Muscle layer of duodenum (tissue), 2 donors: ENCODE data around the gene TNRC6C.
A peak's percentile ranks its signal among the peaks of the same experiment; 100 is the strongest.

Source experiments
- H3K27ac ChIP-seq: one replicate; pipeline ENCODE4 v1.7.0; 2013; ENCODE audit warnings: mild to moderate bottlenecking, low read length
- H3K27me3 ChIP-seq: one replicate; pipeline ENCODE4 v1.7.0; 2013; ENCODE audit warnings: low read depth, mild to moderate bottlenecking, control low read depth, low read length
- H3K36me3 ChIP-seq, 2 donors: one replicate each; pipeline ENCODE4 v1.7.0; 2013; ENCODE audit warnings: low read length in 2 of 2, control low read depth in 1 of 2, mild to moderate bottlenecking in 1 of 2; ENCODE audit not compliant: insufficient read depth in 2 of 2, control insufficient read depth in 1 of 2
- H3K4me1 ChIP-seq, 2 donors: one replicate each; pipeline ENCODE4 v1.7.0; 2013; ENCODE audit warnings: low read length in 2 of 2, mild to moderate bottlenecking in 2 of 2, control low read depth in 1 of 2, moderate library complexity in 1 of 2; ENCODE audit not compliant: insufficient read depth in 2 of 2, control insufficient read depth in 1 of 2
- H3K4me3 ChIP-seq, 2 donors: one replicate each; pipeline ENCODE4 v1.7.0; 2013; ENCODE audit warnings: low read length in 2 of 2, low read depth in 1 of 2, mild to moderate bottlenecking in 1 of 2
- H3K9me3 ChIP-seq, 2 donors: one replicate each; pipeline ENCODE4 v1.7.0; 2013; ENCODE audit warnings: low read length in 2 of 2, control low read depth in 1 of 2, mild to moderate bottlenecking in 1 of 2; ENCODE audit not compliant: control insufficient read depth in 1 of 2
- donor health status: healthy.

TNRC6C gene

DNA sequence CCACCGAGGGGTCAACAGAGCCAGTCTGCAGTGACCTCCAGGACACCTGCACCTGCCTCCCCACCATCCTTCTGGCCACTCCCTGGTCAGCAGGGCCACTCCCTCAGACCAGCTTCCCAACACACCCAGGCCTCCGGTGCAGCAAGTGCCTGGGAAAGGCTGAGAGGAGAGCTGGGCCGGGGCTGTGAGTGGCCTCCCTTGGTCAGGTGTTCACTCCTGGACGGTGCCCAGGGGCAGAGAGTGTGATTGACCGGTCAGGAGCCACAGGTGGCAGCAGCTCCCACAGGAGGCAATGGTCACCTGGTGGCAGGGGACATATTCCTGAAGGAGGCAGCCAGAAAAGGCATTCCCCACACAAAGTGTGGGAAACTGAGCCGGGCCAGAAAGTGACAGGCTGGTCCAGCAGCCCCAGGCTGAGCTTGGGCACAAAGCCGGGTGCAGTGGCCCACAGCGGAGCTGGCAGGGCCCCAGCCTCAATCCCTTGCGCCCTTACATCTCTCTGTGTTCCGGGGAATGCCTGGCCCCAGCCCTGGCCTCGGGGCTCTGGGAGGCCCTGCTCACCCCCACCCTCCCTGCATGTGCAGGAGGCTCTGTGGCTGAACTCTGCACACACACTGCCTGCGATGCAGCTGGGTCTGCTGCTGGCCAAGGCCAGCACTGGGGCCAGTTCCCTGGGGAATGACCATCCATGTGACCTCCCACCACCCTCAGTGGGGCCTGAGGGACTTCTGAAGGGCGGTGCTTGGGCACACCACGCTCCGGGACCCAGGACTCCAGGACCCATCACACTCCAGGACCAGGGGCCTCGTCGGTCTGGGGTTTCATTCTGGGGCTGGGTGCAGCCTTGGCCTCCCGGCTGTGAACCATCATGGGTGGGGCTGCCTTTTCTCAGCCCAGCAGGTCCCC lies 186.5 kb downstream of the TNRC6C start:
- peak overlapping the region; percentile 39 for H3K27ac ChIP-seq
- H3K27me3 ChIP-seq: no peaks in the 10 kb centered on the region
- peak overlapping the region; percentile 21 to 25 for H3K4me3 ChIP-seq
- no peaks in the 10 kb centered on the region for H3K9me3 ChIP-seq
- H3K4me1 ChIP-seq: peaks cover 14 to 36% of the 10 kb centered on the region in 2 donors
- no peaks in the 10 kb centered on the region for H3K36me3 ChIP-seq

DNA sequence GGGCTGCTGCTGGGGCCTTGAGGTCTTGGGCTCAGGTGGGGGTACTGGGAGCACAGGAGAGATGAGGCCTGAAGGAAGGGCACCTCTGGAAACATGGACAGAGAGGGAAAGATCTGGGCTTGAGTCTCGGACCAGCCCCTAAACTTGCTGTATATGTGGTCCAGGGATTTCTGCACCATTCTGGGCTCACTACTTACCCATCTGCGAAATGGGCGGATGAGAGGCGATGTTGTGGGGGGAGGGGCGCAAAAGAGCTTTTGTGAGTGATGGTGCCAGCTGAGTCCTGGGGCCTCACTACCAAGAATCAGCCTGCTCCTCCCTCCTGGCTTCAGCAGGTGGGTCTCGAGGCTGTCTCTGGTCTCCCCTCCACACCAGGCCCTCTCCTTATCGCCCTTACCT lies 188.0 kb downstream of the TNRC6C start:
- H3K9me3 ChIP-seq: no peaks in the 10 kb centered on the region
- no peak overlapping the region for H3K27ac ChIP-seq
- H3K27me3 ChIP-seq: no peaks in the 10 kb centered on the region
- H3K4me3 ChIP-seq: no peak overlapping the region
- peaks cover 14 to 28% of the 10 kb centered on the region in 2 donors for H3K4me1 ChIP-seq
- no peaks in the 10 kb centered on the region for H3K36me3 ChIP-seq

DNA sequence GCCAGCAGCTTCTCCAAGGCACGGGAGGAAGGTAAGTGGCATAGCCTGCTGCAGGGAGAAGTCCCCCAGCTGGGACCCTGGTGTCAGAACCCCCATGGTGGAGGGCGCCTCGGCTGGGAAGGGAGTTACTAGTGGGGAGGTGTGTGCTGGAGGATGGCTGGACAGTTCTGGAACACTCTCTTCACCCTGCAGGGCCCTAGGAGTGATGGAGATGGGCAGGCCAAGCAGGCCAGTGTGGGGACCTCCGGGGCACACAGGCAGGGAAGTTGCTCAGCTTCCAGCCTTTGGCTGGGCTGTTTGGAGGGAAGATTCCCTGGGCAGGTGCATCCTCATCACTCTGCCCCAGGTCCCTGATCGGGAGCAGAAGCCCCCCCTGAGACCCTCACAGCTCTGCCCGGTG lies 188.4 kb downstream of the TNRC6C start:
- Histone ChIP-seq H3K4me1 (peaks cover 14 to 28% of the 10 kb centered on the region in 2 donors), H3K27ac (no peak overlapping the region), H3K9me3 (no peaks in the 10 kb centered on the region)

DNA sequence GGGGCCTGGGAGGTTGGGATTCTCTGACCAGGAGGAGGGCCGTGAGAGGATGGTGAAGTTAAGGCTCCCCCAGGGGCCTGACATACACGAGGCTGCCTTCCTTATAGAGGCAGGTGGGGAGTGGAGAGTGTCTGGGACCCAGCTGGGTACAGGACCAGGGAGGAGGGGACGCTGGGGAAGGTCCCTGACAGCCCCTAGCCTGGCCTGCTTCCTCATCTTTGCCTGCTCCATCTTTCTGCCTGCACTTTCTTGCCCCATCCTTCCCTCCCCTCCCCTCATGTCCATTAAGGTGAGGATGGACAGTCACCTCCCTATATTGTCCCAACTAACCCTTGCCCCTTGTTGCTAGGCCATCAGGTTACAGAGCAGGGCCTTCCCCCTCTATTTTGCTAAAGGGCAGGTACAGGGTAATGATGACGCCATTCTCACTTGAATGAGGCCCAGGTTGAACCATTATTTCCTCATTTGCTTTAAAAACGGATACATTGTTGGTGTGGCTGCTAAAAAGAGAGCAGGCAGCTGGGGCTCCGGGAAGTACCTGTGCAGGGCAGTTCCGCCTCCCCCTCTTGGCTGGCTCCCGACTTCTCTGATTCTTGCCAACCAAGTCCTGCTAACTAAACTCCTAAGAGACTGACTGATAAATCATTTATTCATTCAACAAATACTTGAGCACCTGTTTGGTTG lies 189.0 kb downstream of the TNRC6C start:
- Histone ChIP-seq H3K27ac (peak overlapping the region; percentile 23), H3K4me1 (peaks cover 14 to 28% of the 10 kb centered on the region in 2 donors), H3K36me3 (no peaks in the 10 kb centered on the region), H3K9me3 (no peaks in the 10 kb centered on the region), H3K4me3 (no peak overlapping the region), H3K27me3 (no peaks in the 10 kb centered on the region)

More for the DNA sequence above, 188.4 kb downstream of the TNRC6C start:
- Histone ChIP-seq H3K27me3 (no peaks in the 10 kb centered on the region), H3K4me3 (no peak overlapping the region), H3K36me3 (no peaks in the 10 kb centered on the region)

DNA sequence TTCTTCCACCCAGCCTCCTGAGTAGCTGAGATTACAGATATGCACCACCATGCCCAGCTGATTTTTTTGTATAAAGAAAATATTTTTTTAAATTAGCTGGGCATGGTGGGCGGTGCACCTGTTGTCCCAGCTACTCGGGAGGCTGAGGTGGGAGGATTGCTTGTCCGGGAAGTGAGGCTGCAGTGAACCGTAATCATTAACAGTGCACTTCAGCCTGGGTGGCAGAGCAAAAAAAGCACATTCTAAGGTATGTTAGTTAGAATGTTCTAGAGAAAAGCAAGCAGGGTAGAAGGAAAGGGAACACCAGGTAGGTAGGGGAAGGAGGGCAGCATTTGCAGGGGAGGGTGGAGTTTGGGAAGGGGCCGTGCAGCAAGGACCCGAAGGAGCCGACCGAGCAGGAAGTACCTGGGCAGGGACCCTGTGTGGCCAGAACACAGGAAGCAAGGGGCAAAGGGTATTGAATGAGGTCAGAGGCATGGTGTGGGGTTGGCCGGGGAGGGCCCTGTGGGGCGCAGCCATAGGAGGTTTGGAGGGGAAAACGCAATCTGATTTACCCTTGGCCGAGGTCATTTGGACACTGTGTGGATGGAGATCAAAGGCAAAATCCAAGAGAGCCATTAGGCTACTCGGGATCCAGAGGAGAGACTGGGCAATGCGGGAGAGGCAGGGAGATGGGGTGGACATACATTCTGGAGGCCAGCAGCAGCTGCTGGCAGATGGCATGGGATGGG lies 189.9 kb downstream of the TNRC6C start:
- H3K4me1 ChIP-seq: peaks cover 14 to 27% of the 10 kb centered on the region in 2 donors

DNA sequence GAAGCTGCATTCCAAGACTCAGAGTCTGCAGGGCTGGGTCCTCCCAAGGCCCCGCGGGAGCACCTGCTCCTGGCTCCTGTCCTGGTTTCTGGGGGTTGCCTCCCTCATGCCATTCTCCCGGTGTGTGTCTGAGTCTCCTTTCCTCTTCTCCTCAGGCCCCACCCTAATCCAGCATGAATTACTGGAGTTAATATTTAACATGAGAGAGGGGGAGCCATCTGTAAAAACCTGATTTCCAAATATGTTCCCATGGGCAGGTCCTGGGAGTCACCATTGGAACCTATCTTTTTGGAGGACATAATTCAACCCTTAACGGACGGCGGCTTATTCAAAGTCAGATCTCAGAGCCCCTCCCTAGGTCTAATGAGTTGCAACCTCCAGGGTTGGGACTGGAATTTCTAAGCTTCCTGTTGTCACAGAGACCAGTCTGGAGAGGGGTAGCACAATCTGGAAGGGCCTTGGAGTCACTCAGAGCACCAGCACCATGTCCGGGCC lies 193.1 kb downstream of the TNRC6C start:
- Histone ChIP-seq H3K9me3 (no peaks in the 10 kb centered on the region), H3K27ac (no peak overlapping the region), H3K4me1 (no peaks in the 10 kb centered on the region)

More for the DNA sequence above, 189.9 kb downstream of the TNRC6C start:
- H3K27ac ChIP-seq: no peak overlapping the region
- no peaks in the 10 kb centered on the region for H3K27me3 ChIP-seq
- H3K9me3 ChIP-seq: no peaks in the 10 kb centered on the region
- no peak overlapping the region for H3K4me3 ChIP-seq
- H3K36me3 ChIP-seq: no peaks in the 10 kb centered on the region

DNA sequence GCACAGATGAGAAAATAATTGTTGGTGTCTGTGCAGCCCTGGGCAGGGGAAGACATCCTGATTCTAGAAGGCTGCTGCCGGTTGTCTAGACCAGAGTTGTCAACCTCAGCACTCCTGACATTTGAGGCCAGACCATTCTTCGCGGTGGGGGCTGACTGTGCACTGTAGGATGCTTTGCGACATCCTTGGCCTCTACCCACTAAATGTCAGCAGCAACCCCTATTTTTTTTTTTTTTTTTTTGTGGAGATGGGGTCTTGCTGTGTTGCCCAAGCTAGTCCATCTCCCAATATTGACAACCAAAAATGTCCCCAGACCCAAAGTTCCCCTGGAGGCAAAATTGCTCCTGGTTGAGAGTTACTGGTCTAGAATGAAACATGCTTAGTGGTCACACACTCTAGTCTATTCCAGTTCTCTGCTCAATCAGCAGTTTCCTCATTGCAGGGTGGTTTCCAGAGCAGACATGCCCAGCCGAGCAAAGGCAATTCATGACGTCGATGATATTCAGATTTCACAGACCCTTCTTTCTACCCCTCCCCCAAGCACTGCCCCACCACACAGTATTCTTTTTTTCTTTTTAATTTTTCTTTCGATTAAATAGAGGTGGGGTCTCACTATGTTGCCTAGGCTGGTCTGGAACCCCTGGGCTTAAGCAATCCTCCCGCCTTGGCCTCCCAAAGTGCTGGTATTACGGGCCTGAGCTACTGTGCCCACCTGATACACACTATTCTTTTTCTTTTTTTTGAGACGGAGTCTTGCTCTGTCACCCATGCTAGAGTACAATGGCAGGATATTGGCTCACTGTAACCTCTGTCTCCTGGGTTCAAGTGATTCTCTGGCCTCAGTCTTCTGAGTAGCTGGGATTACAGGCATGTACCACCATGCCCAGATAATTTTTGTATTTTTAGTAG lies 196.7 kb downstream of the TNRC6C start:
- Histone ChIP-seq H3K27me3 (no peaks in the 10 kb centered on the region), H3K27ac (no peak overlapping the region)

More for the DNA sequence above, 193.1 kb downstream of the TNRC6C start:
- no peaks in the 10 kb centered on the region for H3K27me3 ChIP-seq
- H3K4me3 ChIP-seq: no peak overlapping the region
- H3K36me3 ChIP-seq: no peaks in the 10 kb centered on the region

More for the DNA sequence above, 196.7 kb downstream of the TNRC6C start:
- H3K9me3 ChIP-seq: no peaks in the 10 kb centered on the region
- H3K4me3 ChIP-seq: no peak overlapping the region
- no peaks in the 10 kb centered on the region for H3K4me1 ChIP-seq
- H3K36me3 ChIP-seq: no peaks in the 10 kb centered on the region
